Astrocyte (in vitro differentiated cells and primary cell): Measurements from ENCODE around the gene SKAP2.

Experiments used
- CTCF ChIP-seq: IDR thresholded peaks from 2 replicates; pipeline ENCODE4 v1.5.1; 2011; ENCODE audit warnings: low read depth, mild to moderate bottlenecking, inconsistent platforms, low read length, moderate library complexity; ENCODE audit not compliant: insufficient read depth
- EZH2 ChIP-seq: IDR thresholded peaks from 2 replicates; pipeline ENCODE4 v1.6.1; 2012; ENCODE audit warnings: mild to moderate bottlenecking, low read length, inconsistent platforms; ENCODE audit not compliant: insufficient read depth

- TF ChIP-seq CTCF (no peak), EZH2 (no peak)
Observed at GRCh38 chr7:26699766-26700165, 164.6 kb downstream of the SKAP2 start.
